H1 (cell line): ENCODE data around the gene PEAK3. TPM values are rescaled to one million over a fixed set of nuclear protein-coding genes. Genes with fewer than 3 reads are reported as not detected.

Experiments
- CTCF ChIA-PET: fragments of 300-600 bp; sonication (Branson Sonifier 250); formaldehyde crosslinking; loops from one replicate; lab custom pipeline; 2021; ENCODE audit not compliant: partially characterized antibody; lab: Charles Lee
- POLR2A ChIA-PET: fragments of 300-600 bp; sonication (Branson Sonifier 250); formaldehyde crosslinking; loops from one replicate; lab custom pipeline; 2021; ENCODE audit warnings: inconsistent platforms; ENCODE audit not compliant: partially characterized antibody; lab: Charles Lee
- DNase-seq, 2 experiments: peaks; one replicate each; pipeline versions ENCODE4 v3.0.0 to v3.0.0-alpha.2; 2010 to 2022; ENCODE audit warnings: low spot score in 2 of 2, low read depth in 1 of 2, mixed read lengths in 1 of 2
- FAIRE-seq: peaks from 2 replicates; lab custom pipeline; 2011; peaks lifted over from hg19 to GRCh38; lab: Jason Lieb, UNC
- H2AFZ ChIP-seq: 2 replicates; pipeline ENCODE4 v1.8.1; 2012; ENCODE audit warnings: low read length, inconsistent platforms
- H2AK5ac ChIP-seq: 2 replicates; pipeline ENCODE4 v1.6.1; 2013; ENCODE audit warnings: low read depth, low read length
- H2BK120ac ChIP-seq: replicated peaks from 2 replicates; pipeline ENCODE3; 2013; ENCODE audit warnings: low read depth, low read length, inconsistent platforms
- H2BK12ac ChIP-seq: 2 replicates; pipeline ENCODE4 v1.6.1; 2013; ENCODE audit warnings: low read depth, low read length
- H2BK15ac ChIP-seq: 2 replicates; pipeline ENCODE4 v1.6.1; 2013; ENCODE audit warnings: low read length
- H2BK20ac ChIP-seq: 2 replicates; pipeline ENCODE4 v1.6.1; 2013; ENCODE audit warnings: low read length
- H2BK5ac ChIP-seq: 2 replicates; pipeline ENCODE4 v1.6.1; 2013; ENCODE audit warnings: low read depth, low read length
- H3K14ac ChIP-seq: 2 replicates; pipeline ENCODE4 v1.6.1; 2013; ENCODE audit warnings: inconsistent platforms; ENCODE audit not compliant: insufficient read length
- H3K18ac ChIP-seq: 2 replicates; pipeline ENCODE4 v1.6.1; 2013; ENCODE audit warnings: low read length; ENCODE audit errors: extremely low read depth
- H3K23ac ChIP-seq: 2 replicates; pipeline ENCODE4 v1.6.1; 2013; ENCODE audit warnings: inconsistent platforms; ENCODE audit not compliant: insufficient read length
- H3K23me2 ChIP-seq: 2 replicates; pipeline ENCODE4 v1.6.1; 2013; ENCODE audit warnings: low read depth, low read length
- H3K27ac ChIP-seq: 2 replicates; pipeline ENCODE4 v1.6.1; 2011; ENCODE audit warnings: low read depth, low read length, inconsistent platforms
- H3K27me3 ChIP-seq, 4 experiments: replicated peaks in 1 of 4; 1 replicate in 1 of 4; 2 replicates in 3 of 4; pipeline versions ENCODE4 v1.6.1 to v1.8.1; 2011 to 2013; ENCODE audit warnings: low read length in 3 of 4, mild to moderate bottlenecking in 3 of 4, inconsistent platforms in 2 of 4, mixed read lengths in 2 of 4, moderate library complexity in 1 of 4; ENCODE audit not compliant: control insufficient read depth in 3 of 4, insufficient read depth in 3 of 4; ENCODE audit errors: extremely low read depth in 1 of 4
- H3K36me3 ChIP-seq, 4 experiments: 2 replicates each; pipeline versions ENCODE4 v1.6.1 to v1.8.1; 2011 to 2013; ENCODE audit warnings: mild to moderate bottlenecking in 4 of 4, low read length in 3 of 4, moderate library complexity in 2 of 4, control low read depth in 1 of 4, inconsistent platforms in 1 of 4; ENCODE audit not compliant: insufficient read depth in 4 of 4, control insufficient read depth in 2 of 4
- H3K4ac ChIP-seq: replicated peaks from 2 replicates; pipeline ENCODE3; 2013; ENCODE audit warnings: low read length, low read depth, mixed read lengths, inconsistent platforms; ENCODE audit not compliant: insufficient read length
- H3K4me1 ChIP-seq, 4 experiments: replicated peaks in 1 of 4; 1 replicate in 1 of 4; 2 replicates in 3 of 4; pipeline versions ENCODE4 v1.6.1 to v1.8.1; 2011 to 2013; ENCODE audit warnings: low read length in 3 of 4, inconsistent platforms in 2 of 4, mixed read lengths in 1 of 4; ENCODE audit not compliant: insufficient read depth in 4 of 4, control insufficient read depth in 3 of 4
- H3K4me2 ChIP-seq, 2 experiments: 2 replicates each; pipeline versions ENCODE4 v1.6.1 to v1.8.1; 2011 to 2013; ENCODE audit warnings: low read depth in 2 of 2, low read length in 2 of 2, control low read depth in 1 of 2, inconsistent platforms in 1 of 2, mild to moderate bottlenecking in 1 of 2; ENCODE audit not compliant: insufficient read depth in 1 of 2
- H3K4me3 ChIP-seq, 4 experiments: fragments of 200-600, 300-600 bp in 1 of 4; sonication (generic), shearing (Covaris generic), sonication (Bioruptor Twin) in 1 of 4; 2 replicates each; pipeline versions ENCODE4 v1.5.1 to v1.8.1; 2011 to 2016; ENCODE audit warnings: low read length in 4 of 4, low read depth in 3 of 4, control low read depth in 2 of 4, inconsistent platforms in 2 of 4, mild to moderate bottlenecking in 2 of 4, mixed read lengths in 1 of 4, moderate library complexity in 1 of 4; ENCODE audit not compliant: insufficient read depth in 2 of 4; ENCODE audit errors: extremely low read depth in 1 of 4
- H3K56ac ChIP-seq: replicated peaks from 2 replicates; pipeline ENCODE3; 2013; ENCODE audit warnings: low read depth, mild to moderate bottlenecking, mixed read lengths, low read length, inconsistent platforms; ENCODE audit not compliant: insufficient read length
- H3K79me1 ChIP-seq: 2 replicates; pipeline ENCODE4 v1.6.1; 2013; ENCODE audit warnings: low read depth, low read length, control low read depth
- H3K79me2 ChIP-seq, 2 experiments: 2 replicates each; pipeline versions ENCODE4 v1.6.1 to v1.8.1; 2012 to 2013; ENCODE audit warnings: low read length in 2 of 2, mild to moderate bottlenecking in 2 of 2, inconsistent platforms in 1 of 2; ENCODE audit not compliant: insufficient read depth in 2 of 2, control insufficient read depth in 1 of 2
- H3K9ac ChIP-seq, 4 experiments: replicated peaks in 1 of 4; 1 replicate in 1 of 4; 2 replicates in 3 of 4; pipeline versions ENCODE4 v1.6.1 to v1.8.1; 2011 to 2013; ENCODE audit warnings: low read depth in 3 of 4, low read length in 3 of 4, control low read depth in 2 of 4, mild to moderate bottlenecking in 2 of 4, moderate library complexity in 2 of 4, inconsistent platforms in 1 of 4; ENCODE audit errors: extremely low read depth in 1 of 4
- H3K9me3 ChIP-seq, 2 experiments: 2 replicates each; pipeline versions ENCODE4 v1.6.1 to v1.8.1; 2012 to 2013; ENCODE audit warnings: mild to moderate bottlenecking in 2 of 2, moderate library complexity in 2 of 2, control low read depth in 1 of 2, inconsistent platforms in 1 of 2, low read depth in 1 of 2, low read length in 1 of 2, mixed read lengths in 1 of 2; ENCODE audit not compliant: insufficient read depth in 2 of 2
- H4K20me1 ChIP-seq, 2 experiments: replicated peaks in 1 of 2; 2 replicates each; pipeline versions ENCODE3 to v1.8.1; 2011 to 2013; ENCODE audit warnings: inconsistent platforms in 2 of 2, low read length in 2 of 2, mild to moderate bottlenecking in 1 of 2; ENCODE audit not compliant: insufficient read depth in 2 of 2, control insufficient read depth in 1 of 2
- H4K5ac ChIP-seq: 2 replicates; pipeline ENCODE4 v1.6.1; 2013; ENCODE audit warnings: low read length, low read depth, mixed read lengths, inconsistent platforms; ENCODE audit not compliant: insufficient read length
- H4K8ac ChIP-seq: 2 replicates; pipeline ENCODE4 v1.8.0; 2013; ENCODE audit warnings: mild to moderate bottlenecking, moderate library complexity, low read length, inconsistent platforms; ENCODE audit not compliant: insufficient read depth; ENCODE audit errors: extremely low read depth
- H4K91ac ChIP-seq: replicated peaks from 2 replicates; pipeline ENCODE3; 2013; ENCODE audit warnings: low read length, mixed read lengths, inconsistent platforms; ENCODE audit not compliant: insufficient read length
- ASH2L ChIP-seq: fragments of 200-600, 300-600 bp; sonication (generic); IDR thresholded peaks from one replicate; pipeline ENCODE4 v1.7.1; 2017; ENCODE audit warnings: low read length
- CREB1 ChIP-seq: IDR thresholded peaks from 2 replicates; pipeline ENCODE4 v1.6.1; 2012; ENCODE audit warnings: inconsistent platforms
- JUND ChIP-seq: IDR thresholded peaks from 2 replicates; pipeline ENCODE4 v1.6.1; 2011; ENCODE audit warnings: mild to moderate bottlenecking, improper control_type of control experiment, low read length
- NANOG ChIP-seq: IDR thresholded peaks from 2 replicates; pipeline ENCODE4 v1.6.1; 2011; ENCODE audit warnings: low read length, low read depth, mild to moderate bottlenecking, inconsistent platforms; ENCODE audit not compliant: insufficient read depth, poor library complexity, severe bottlenecking
- NRF1 ChIP-seq: IDR thresholded peaks from 2 replicates; pipeline ENCODE4 v1.6.1; 2011; ENCODE audit warnings: mild to moderate bottlenecking, low read depth, low read length, improper control_type of control experiment
- RAD21 ChIP-seq, 2 experiments: IDR thresholded peaks in 1 of 2; conservative IDR thresholded peaks in 1 of 2; 2 replicates each; pipeline ENCODE4 v1.6.1; 2011; ENCODE audit warnings: low read depth in 2 of 2, low read length in 2 of 2, improper control_type of control experiment in 1 of 2, inconsistent platforms in 1 of 2, mild to moderate bottlenecking in 1 of 2, moderate library complexity in 1 of 2
- WGBS, 2 experiments: shearing (Covaris generic) in 1 of 2; methylation state at CpG; one replicate each; pipeline versions ENCODE4 v1.1.6 to v1.1.7; 2013 to 2015; ENCODE audit warnings: low lambda C conversion rate in 2 of 2, mixed read lengths in 2 of 2, inconsistent platforms in 1 of 2, low coverage in 1 of 2, missing lambda C conversion rate in 1 of 2; ENCODE audit not compliant: insufficient replicate concordance in 2 of 2, insufficient coverage in 1 of 2, insufficient read length in 1 of 2; ENCODE audit errors: extremely low coverage in 1 of 2, missing lambda C conversion rate in 1 of 2; 5-methylcytosine and 5-hydroxymethylcytosine counted together
- polyA plus RNA-seq, 7 experiments: library from polyadenylated mRNA; depleted of rRNA in 3 of 7; stranded (reverse) in 5 of 7; unstranded in 2 of 7; fragments of >200 nt in 5 of 7; fragments of 200-250 nt in 2 of 7; gene quantifications; 1 replicate in 5 of 7; 2 replicates in 1 of 7; 4 replicates in 1 of 7; pipeline versions ENCODE4 v1.2.1 to v1.2.3, GENCODE V29; 2011 to 2013; ENCODE audit warnings: missing spikeins in 2 of 7, mixed read lengths in 2 of 7
- total RNA-seq: library from RNA; stranded (reverse); fragmentation: NEBNext Ultra II Directional; extraction: Animal tissue kit (Norgen Biotek cat#: 25700); gene quantifications from 2 replicates; pipeline ENCODE4 v1.2.1, GENCODE V29; 2021
- TF ChIP-seq, protein P1 (sequence below), 3 experiments: IDR thresholded peaks; 1 replicate in 2 of 3; 2 replicates in 1 of 3; pipeline versions ENCODE4 v1.5.1 to v1.6.1; 2011; ENCODE audit warnings: low read length in 3 of 3, mild to moderate bottlenecking in 3 of 3, inconsistent platforms in 2 of 3, low read depth in 1 of 3, moderate library complexity in 1 of 3; ENCODE audit not compliant: insufficient read depth in 1 of 3; ENCODE audit errors: control extremely low read depth in 1 of 3
- TF ChIP-seq, protein P2 (sequence below): IDR thresholded peaks from 2 replicates; pipeline ENCODE4 v1.6.1; 2011; ENCODE audit warnings: low read depth, mild to moderate bottlenecking, low read length; ENCODE audit not compliant: insufficient read depth

The PEAK3 gene
- total and polyA plus RNA-seq, 2 of the 8 experiments (the other 6 are each of a cell fraction or from before 2014, with no cell fraction given) = not detected

DNA sequence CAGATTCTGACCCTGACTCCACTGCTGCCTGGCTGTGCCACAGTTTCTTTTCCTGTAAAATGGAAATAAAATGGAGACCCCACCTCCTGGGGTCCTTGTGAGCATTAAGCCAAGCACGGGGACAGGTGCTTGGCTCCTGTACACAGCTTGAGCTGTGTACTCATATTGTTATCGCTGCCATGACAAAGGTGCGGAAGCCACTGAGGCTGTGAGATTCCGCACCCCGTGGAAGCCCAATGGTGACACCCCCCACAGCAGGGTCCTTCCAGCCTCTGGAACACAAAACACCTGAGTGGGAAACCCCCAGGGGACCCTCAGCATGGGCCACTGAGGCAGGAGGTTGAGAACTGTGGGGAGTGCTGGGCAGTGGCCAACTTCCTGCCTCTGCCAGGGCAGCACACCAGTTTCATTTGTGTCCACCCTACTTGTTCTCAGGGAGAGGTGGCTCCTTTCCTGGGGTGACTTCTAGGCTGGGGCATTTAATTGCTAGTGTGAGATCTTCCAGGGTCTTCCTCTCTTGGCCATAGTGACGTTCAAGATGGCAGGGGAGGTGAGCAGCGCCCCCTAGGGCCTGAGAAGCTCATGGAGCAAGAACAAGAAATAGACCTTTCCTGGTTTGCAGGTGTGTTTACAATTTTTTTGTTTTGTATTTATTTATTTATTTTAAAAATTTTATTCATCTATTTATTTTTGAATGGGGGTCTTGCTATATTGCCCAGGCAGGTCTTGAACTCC lies 20.4 kb downstream of the PEAK3 start:
- Histone ChIP-seq H3K9me3 (no peaks in the 10 kb centered on the region), H3K23me2 (no peaks in the 10 kb centered on the region), H2BK20ac (no peak overlapping the region), H3K4me3 (no peak overlapping the region), H3K56ac (no peak overlapping the region), H4K20me1 (no peaks in the 10 kb centered on the region), H3K79me2 (no peaks in the 10 kb centered on the region), H2BK15ac (no peak overlapping the region), H3K14ac (no peak overlapping the region), H4K5ac (no peak overlapping the region), H3K4ac (peak overlapping the region; percentile 89), H3K79me1 (no peaks in the 10 kb centered on the region), H3K36me3 (no peaks in the 10 kb centered on the region), H3K27me3 (no peaks in the 10 kb centered on the region; a peak in 1 of 7 replicates), H2AFZ (no peak overlapping the region), H3K23ac (no peak overlapping the region), H3K4me2 (no peak overlapping the region), H4K8ac (no peak overlapping the region), H2BK12ac (no peak overlapping the region), H4K91ac (no peak overlapping the region), H2BK5ac (no peak overlapping the region), H3K9ac (no peak overlapping the region), H2BK120ac (no peak overlapping the region), H3K4me1 (0 out of 7 replicates have a peak, but pooled peaks cover 0 to 3% (median 0%) of the 10 kb centered on the region in 4 experiments), H3K18ac (no peak overlapping the region), H2AK5ac (no peak overlapping the region), H3K27ac (no peak overlapping the region)
- FAIRE-seq (no peak), DNase-seq (peak in 1 of 2 experiments; percentile 78)
- CTCF ChIA-PET = interaction anchor here (0.6 to 5.9 kb wide), 28 partner anchors 9 to 364 kb away, joined by 3 to 35 read pairs (median 4); partner anchors contain the start of gene AMH
- WGBS, 2 experiments = 67% methylated on average over 7 of the region's 7 CpGs; no CpG with 5 or more reads in 1 of the 2 experiments
- POLR2A ChIA-PET = interaction anchor here (1.0 to 23.4 kb wide), 8 partner anchors 6 to 164 kb away, joined by 3 to 330 read pairs (median 4); partner anchors contain the start of genes AMH, JSRP1 and SF3A2
- TF ChIP-seq ASH2L (no peak), JUND (no peak), RAD21 (IDR thresholded peaks at IDR 0.05 in 1 of 2, conservative IDR thresholded peaks at IDR 0.05 in 1 of 2; ENCODE audit: low read depth in 2 of 2, low read length in 2 of 2) (peak; percentile 40 to 48), NRF1 (no peak), CREB1 (peak; percentile 51; the same call in 1 of the 2 replicates), NANOG (no peak)
- TF ChIP-seq, protein P1, sequence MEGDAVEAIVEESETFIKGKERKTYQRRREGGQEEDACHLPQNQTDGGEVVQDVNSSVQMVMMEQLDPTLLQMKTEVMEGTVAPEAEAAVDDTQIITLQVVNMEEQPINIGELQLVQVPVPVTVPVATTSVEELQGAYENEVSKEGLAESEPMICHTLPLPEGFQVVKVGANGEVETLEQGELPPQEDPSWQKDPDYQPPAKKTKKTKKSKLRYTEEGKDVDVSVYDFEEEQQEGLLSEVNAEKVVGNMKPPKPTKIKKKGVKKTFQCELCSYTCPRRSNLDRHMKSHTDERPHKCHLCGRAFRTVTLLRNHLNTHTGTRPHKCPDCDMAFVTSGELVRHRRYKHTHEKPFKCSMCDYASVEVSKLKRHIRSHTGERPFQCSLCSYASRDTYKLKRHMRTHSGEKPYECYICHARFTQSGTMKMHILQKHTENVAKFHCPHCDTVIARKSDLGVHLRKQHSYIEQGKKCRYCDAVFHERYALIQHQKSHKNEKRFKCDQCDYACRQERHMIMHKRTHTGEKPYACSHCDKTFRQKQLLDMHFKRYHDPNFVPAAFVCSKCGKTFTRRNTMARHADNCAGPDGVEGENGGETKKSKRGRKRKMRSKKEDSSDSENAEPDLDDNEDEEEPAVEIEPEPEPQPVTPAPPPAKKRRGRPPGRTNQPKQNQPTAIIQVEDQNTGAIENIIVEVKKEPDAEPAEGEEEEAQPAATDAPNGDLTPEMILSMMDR (IDR thresholded peaks at IDR 0.05; ENCODE audit: control extremely low read depth in 1 of 3, insufficient read depth in 1 of 3, low read depth in 1 of 3, low read length in 3 of 3) = peak; percentile 56 to 73 (median 70)
- TF ChIP-seq, protein P2, sequence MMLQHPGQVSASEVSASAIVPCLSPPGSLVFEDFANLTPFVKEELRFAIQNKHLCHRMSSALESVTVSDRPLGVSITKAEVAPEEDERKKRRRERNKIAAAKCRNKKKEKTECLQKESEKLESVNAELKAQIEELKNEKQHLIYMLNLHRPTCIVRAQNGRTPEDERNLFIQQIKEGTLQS = no peak
